ENCODE results near the gene CISTR.
"Not testable (repeated sequence)": the region's sequence is repeated elsewhere in the genome, so short reads cannot be mapped to it uniquely, and the experiment has no call there.

Gene CISTR

DNA sequence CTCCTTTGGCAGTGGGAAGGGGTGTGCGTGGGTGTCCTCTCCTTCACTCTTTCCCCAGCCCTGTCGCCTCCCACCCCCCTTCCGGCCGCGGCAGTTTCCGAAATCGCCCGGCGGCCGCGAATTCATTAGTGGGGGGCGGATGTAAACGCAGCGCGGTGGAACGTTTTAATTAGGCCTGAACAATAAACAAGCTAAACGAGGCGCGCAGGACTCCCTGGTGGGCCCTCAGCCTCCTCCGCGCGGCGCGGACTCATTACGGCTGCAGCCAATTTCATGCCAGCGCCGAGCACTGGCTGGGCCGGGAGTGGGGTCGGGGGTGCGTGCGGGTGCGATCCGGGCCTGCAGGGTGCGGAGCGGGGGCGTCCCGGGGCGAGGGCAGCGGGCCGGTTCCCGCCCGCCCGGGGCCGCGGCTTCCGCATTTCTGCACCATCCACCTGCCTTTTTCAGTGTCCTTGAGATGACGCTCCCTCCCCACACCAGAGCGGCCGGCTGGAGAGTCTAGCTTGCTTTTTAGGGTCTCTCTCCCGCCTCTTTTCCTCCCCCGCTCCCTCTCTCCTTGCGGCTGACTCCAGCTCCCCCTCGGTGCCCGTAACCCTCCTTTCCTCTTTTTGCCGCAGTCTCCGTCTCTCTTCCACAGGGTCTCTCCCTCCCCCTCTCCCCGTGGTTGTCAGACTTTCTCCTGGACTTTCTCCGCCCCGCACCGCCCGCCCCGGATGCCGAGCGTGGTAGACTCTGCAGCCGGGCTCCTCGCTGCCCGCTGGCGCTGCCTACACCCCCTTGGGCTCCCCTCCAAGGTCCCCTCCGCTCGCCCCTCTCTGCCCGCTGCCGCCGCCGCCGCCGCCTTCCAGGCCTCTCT, at the start of gene CISTR:
Gene CISTR (minus strand): TSS at position 644 of the 856 bp plus-strand sequence.
- no peak within 1 kb of the TSS for H3K27ac Mint-ChIP-seq
- H3K27me3 Mint-ChIP-seq, result peaks cover 3% of the 10 kb centered on the region
- no peaks in the 10 kb centered on the region for H3K9me3 Mint-ChIP-seq
- H3K4me3 Mint-ChIP-seq, result peak within 1 kb of the TSS; percentile 60
- H3K36me3 Mint-ChIP-seq (ENCODE audit: low read depth), result no peaks in the 10 kb centered on the region
- intact Hi-C loops (cut with micrococcal nuclease), result no loop called here
- H3K4me1 Mint-ChIP-seq (ENCODE audit: low read depth), result peaks cover 8% of the 10 kb centered on the region

- no peaks in the 10 kb centered on the region for H3K36me3 Mint-ChIP-seq (ENCODE audit: low read depth)
- peaks cover 57% of the 10 kb centered on the region for H3K27me3 Mint-ChIP-seq
These were observed 46.8 kb upstream of the CISTR start for GRCh38 chr12:53798575-53798974.

GRCh38 chr12:53795927-53796326, 44.1 kb upstream of the CISTR start:
- Mint-ChIP-seq H3K27me3 (peaks cover 36% of the 10 kb centered on the region), H3K9me3 (no peaks in the 10 kb centered on the region), H3K27ac (no peak overlapping the region), H3K36me3 (ENCODE audit: low read depth) (no peaks in the 10 kb centered on the region), H3K4me3 (no peak overlapping the region), H3K4me1 (ENCODE audit: low read depth) (no peaks in the 10 kb centered on the region)
- intact Hi-C loops (cut with micrococcal nuclease), result no loop called here

More at GRCh38 chr12:53798575-53798974, 46.8 kb upstream of the CISTR start:
- intact Hi-C loops (cut with micrococcal nuclease), result no loop called here
- no peak overlapping the region for H3K4me3 Mint-ChIP-seq
- no peaks in the 10 kb centered on the region for H3K4me1 Mint-ChIP-seq (ENCODE audit: low read depth)
- H3K9me3 Mint-ChIP-seq, result no peaks in the 10 kb centered on the region
- H3K27ac Mint-ChIP-seq, result no peak overlapping the region

- intact Hi-C loops (cut with micrococcal nuclease), result loop anchor here (2.0 to 5.0 kb wide), 2 partner anchors 196 to 399 kb away; no protein-coding TSS in a partner anchor
- Mint-ChIP-seq H3K36me3 (ENCODE audit: low read depth) (no peaks in the 10 kb centered on the region), H3K9me3 (no peaks in the 10 kb centered on the region), H3K27me3 (peaks cover 29% of the 10 kb centered on the region), H3K4me1 (ENCODE audit: low read depth) (no peaks in the 10 kb centered on the region), H3K4me3 (no peak overlapping the region), H3K27ac (no peak overlapping the region)
These were observed 41.4 kb upstream of the CISTR start for GRCh38 chr12:53793221-53793620.

DNA sequence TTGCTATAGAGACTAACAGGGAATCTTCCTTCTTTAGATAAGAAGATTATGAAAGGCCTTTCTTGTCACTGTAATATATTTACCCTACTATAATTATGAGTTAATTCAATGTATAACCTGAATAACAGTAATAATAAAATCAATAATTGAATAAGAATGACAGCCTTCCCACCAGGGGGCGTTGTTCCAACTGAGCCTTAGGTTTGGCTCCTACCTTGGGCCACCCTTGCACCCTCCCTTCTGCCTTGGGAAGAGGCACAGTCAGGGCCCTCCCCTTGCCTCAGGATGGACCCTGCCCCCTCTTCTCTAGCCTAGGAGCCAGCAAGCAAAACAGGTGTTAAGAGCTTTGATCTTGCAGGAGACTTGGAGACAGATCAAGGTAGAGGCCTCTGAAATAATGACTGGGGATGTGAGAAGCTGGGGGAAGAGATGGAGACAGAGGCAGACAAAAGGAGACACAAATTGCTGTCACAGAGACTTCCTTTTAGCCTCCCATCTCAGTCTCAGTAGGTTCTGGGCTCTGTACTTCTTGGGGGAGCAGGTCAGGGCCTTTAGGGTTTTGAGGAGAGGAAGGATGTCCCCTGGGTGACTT, 40.1 kb upstream of the CISTR start:
- Mint-ChIP-seq H3K27me3 (peaks cover 26% of the 10 kb centered on the region), H3K9me3 (no peaks in the 10 kb centered on the region), H3K27ac (no peak overlapping the region), H3K4me1 (ENCODE audit: low read depth) (no peaks in the 10 kb centered on the region), H3K4me3 (no peak overlapping the region), H3K36me3 (ENCODE audit: low read depth) (no peaks in the 10 kb centered on the region)
- intact Hi-C loops (cut with micrococcal nuclease), result loop anchor here (2.0 to 5.0 kb wide), 2 partner anchors 197 to 400 kb away; no protein-coding TSS in a partner anchor

GRCh38 chr12:53789570-53789969, 37.8 kb upstream of the CISTR start:
- no peaks in the 10 kb centered on the region for H3K4me1 Mint-ChIP-seq (ENCODE audit: low read depth)
- H3K9me3 Mint-ChIP-seq, result no peaks in the 10 kb centered on the region
- no peaks in the 10 kb centered on the region for H3K36me3 Mint-ChIP-seq (ENCODE audit: low read depth)
- intact Hi-C loops (cut with micrococcal nuclease), result no loop called here
- no peak overlapping the region for H3K27ac Mint-ChIP-seq
- no peak overlapping the region for H3K4me3 Mint-ChIP-seq
- peaks cover 31% of the 10 kb centered on the region for H3K27me3 Mint-ChIP-seq

DNA sequence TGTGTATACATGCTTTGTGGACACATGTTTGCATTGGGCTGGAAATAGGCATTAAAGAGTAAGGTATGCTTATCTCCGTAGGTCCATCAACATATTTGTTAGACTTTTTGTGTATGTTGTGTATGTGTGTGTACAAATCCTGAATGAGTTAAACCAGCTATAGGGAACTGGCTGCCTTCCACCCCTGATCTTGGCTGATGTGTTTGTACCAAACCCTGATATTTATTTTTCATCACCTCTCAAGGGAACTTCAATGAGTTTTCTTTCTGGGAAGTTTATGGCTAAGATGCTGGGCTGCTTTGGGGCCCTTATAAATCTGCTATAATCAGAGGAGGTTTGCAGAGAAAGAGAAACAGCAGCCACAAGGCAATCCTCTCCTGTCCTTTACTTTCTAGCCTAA, 37.1 kb upstream of the CISTR start:
- Mint-ChIP-seq H3K36me3 (ENCODE audit: low read depth) (no peaks in the 10 kb centered on the region), H3K27me3 (peaks cover 35% of the 10 kb centered on the region), H3K9me3 (no peaks in the 10 kb centered on the region), H3K4me3 (no peak overlapping the region), H3K4me1 (ENCODE audit: low read depth) (no peaks in the 10 kb centered on the region), H3K27ac (no peak overlapping the region)
- intact Hi-C loops (cut with micrococcal nuclease), result no loop called here

- Mint-ChIP-seq H3K4me3 (no peak overlapping the region), H3K36me3 (ENCODE audit: low read depth) (no peaks in the 10 kb centered on the region), H3K4me1 (ENCODE audit: low read depth) (no peaks in the 10 kb centered on the region), H3K27ac (no peak overlapping the region), H3K9me3 (no peaks in the 10 kb centered on the region), H3K27me3 (peaks cover 57% of the 10 kb centered on the region)
- intact Hi-C loops (cut with micrococcal nuclease), result no loop called here
These were observed 34.6 kb upstream of the CISTR start for GRCh38 chr12:53786411-53786810.

GRCh38 chr12:53785161-53785560, 33.4 kb upstream of the CISTR start:
- intact Hi-C loops (cut with micrococcal nuclease), result no loop called here
- Mint-ChIP-seq H3K9me3 (no peaks in the 10 kb centered on the region), H3K4me3 (no peak overlapping the region), H3K4me1 (ENCODE audit: low read depth) (no peaks in the 10 kb centered on the region), H3K27me3 (peaks cover 61% of the 10 kb centered on the region), H3K36me3 (ENCODE audit: low read depth) (no peaks in the 10 kb centered on the region), H3K27ac (no peak overlapping the region)

- Mint-ChIP-seq H3K4me3 (no peak overlapping the region), H3K9me3 (no peaks in the 10 kb centered on the region), H3K36me3 (ENCODE audit: low read depth) (no peaks in the 10 kb centered on the region), H3K4me1 (ENCODE audit: low read depth) (no peaks in the 10 kb centered on the region), H3K27me3 (peaks cover 63% of the 10 kb centered on the region), H3K27ac (no peak overlapping the region)
- intact Hi-C loops (cut with micrococcal nuclease), result no loop called here
These were observed 30.4 kb upstream of the CISTR start for GRCh38 chr12:53782093-53782703.

- Mint-ChIP-seq H3K27me3 (peaks cover 63% of the 10 kb centered on the region), H3K27ac (no peak overlapping the region), H3K4me1 (ENCODE audit: low read depth) (no peaks in the 10 kb centered on the region), H3K9me3 (no peaks in the 10 kb centered on the region), H3K36me3 (ENCODE audit: low read depth) (no peaks in the 10 kb centered on the region), H3K4me3 (no peak overlapping the region)
- intact Hi-C loops (cut with micrococcal nuclease), result no loop called here
These were observed 29.5 kb upstream of the CISTR start for GRCh38 chr12:53781228-53781801.

DNA sequence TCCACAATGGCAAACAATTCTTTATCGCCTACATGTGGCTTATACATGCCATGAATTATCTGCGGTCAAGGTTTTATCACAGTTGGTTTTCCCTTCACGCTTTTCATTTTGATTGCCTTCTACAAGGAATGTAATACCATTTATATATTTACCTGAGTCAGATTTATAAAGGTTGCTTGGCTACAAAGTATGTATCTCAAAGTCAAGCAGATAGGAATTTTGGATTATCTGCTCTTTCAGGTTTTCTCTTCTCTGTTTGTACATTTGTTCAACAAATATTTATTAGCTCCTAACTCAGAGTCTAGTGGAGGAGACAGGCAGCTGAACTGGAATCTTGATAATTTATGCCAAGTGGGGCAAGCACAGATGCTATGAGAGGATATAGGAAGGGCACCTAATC, 28.5 kb upstream of the CISTR start:
- Mint-ChIP-seq H3K36me3 (ENCODE audit: low read depth) (no peaks in the 10 kb centered on the region), H3K9me3 (no peaks in the 10 kb centered on the region), H3K27me3 (peaks cover 68% of the 10 kb centered on the region), H3K4me1 (ENCODE audit: low read depth) (no peaks in the 10 kb centered on the region), H3K4me3 (no peak overlapping the region), H3K27ac (no peak overlapping the region)
- intact Hi-C loops (cut with micrococcal nuclease), result no loop called here

DNA sequence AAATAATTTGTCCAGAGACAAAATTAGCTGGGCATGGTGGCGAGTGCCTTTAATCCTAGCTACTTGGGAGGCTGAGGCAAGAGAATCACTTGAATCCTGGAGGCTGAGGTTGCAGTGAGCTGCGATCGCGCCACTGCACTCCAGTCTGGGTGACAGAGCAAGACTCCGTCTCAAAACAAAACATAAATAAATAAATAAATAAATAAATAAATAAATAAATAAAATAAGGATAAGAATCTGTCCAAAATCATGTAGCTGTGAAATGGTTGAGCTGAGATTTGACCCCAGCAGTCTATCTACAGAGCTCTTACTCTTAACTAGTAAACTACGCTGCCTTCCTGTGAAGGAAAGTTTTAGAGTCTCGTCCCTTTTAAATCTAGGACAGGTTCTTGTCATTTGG, 27.9 kb upstream of the CISTR start:
- H3K4me3 Mint-ChIP-seq; H3K9me3 Mint-ChIP-seq; H3K36me3 Mint-ChIP-seq (ENCODE audit: low read depth); H3K27ac Mint-ChIP-seq; H3K4me1 Mint-ChIP-seq (ENCODE audit: low read depth); intact Hi-C loops (cut with micrococcal nuclease): not testable (repeated sequence)
- H3K27me3 Mint-ChIP-seq, result peaks cover 67% of the 10 kb centered on the region
